Measurements from ENCODE around the gene AQP10. TPM values are rescaled to one million over a fixed set of nuclear protein-coding genes. Genes with fewer than 3 reads are reported as not detected.

Gene AQP10
- total RNA-seq, 1 experiment from 2014 or later, result not detected

GRCh38 chr1:154325583-154326545 lies 5.0 kb downstream of the AQP10 start:
- peak; percentile 84 for DNase-seq (ENCODE audit: low spot score)
- intact Hi-C loops (cut with micrococcal nuclease; ENCODE audit: unreplicated experiment), result no loop called here
- H3K4me1 ChIP-seq (ENCODE audit: insufficient read depth, low read length, poor library complexity, severe bottlenecking), result peaks cover 35% of the 10 kb centered on the region
- TF ChIP-seq EZH2 (IDR thresholded peaks at IDR 0.05; ENCODE audit: borderline replicate concordance, low read depth, low read length, poor library complexity, severe bottlenecking) (no peak), CTCF (conservative IDR thresholded peaks at IDR 0.05; ENCODE audit: low read depth, low read length) (peak; percentile 61)
- no peaks in the 10 kb centered on the region for H3K27me3 ChIP-seq (replicated peaks; ENCODE audit: insufficient read depth, low read depth, low read length, poor library complexity)
- POLR2A ChIA-PET (ENCODE audit: low non-redundant PET), result no interaction called here
- peaks cover 1% of the 10 kb centered on the region for H3K36me3 ChIP-seq (ENCODE audit: insufficient read depth, low read length, poor library complexity, severe bottlenecking)
- peak overlapping the region; percentile 95 for H3K4me3 ChIP-seq (ENCODE audit: low read depth, low read length, poor library complexity, severe bottlenecking)
- BruUV-seq (replicated peaks), result no TSS peak
- CTCF ChIA-PET, result interaction anchor here (0.5 to 1.1 kb wide), 5 partner anchors 9 to 149 kb away, joined by 3 to 9 read pairs (median 4); no protein-coding TSS in a partner anchor
- no peaks in the 10 kb centered on the region for H3K9me3 ChIP-seq (ENCODE audit: low read depth, low read length, poor library complexity, severe bottlenecking)
- H3K27ac ChIP-seq (ENCODE audit: low read depth, low read length, poor library complexity, severe bottlenecking), result peak overlapping the region; percentile 86

DNA sequence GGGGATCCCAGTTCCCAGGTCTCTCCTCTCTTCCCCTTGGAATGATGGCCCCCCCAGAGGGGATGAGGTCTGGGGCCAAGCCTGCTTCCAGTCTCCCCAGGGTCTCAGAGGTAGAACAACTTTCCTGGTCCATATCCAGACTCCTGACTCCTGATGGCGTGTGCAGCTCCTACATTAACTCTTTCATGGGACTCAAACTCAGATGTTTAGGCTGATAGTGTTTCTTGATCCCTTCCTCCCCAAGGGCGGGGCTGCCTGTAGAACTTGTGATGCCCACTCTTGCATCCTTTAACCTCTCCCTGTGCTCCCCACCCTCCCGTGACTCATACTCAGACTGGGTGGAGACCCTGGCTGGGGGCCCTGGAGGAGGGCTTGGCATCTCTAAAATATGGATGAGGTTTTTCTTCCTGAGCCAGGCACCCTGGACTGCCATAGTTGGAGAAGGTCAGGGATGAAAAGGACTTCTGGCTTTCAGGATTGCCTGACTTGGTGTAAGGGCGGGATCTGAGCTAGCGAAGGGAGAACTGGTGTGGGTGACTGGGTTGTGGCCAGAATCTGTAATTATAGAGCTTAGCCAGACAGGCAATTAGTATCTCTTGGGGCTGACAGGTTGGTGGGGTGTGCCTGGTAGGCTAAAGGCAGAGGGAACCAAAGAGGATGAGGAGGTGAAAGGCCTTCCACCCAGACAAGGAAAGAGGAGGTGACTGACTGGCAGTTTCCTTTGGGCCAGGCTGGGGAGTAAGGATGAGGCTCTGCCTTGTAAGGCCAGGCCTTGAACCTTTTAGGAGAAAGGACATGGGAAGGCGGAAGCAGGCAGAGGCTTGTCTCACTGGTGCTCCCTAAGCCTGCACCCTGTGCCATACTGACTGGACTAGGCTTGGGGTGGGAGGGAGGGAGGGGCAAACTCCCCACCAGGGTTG lies 5.9 kb downstream of the AQP10 start:
- ChIA-PET POLR2A (ENCODE audit: low non-redundant PET) (no interaction called here), CTCF (interaction anchor here (0.8 to 1.0 kb wide), 3 partner anchors 8 to 220 kb away, joined by 3 to 9 read pairs (median 3); no protein-coding TSS in a partner anchor)
- no TSS peak for BruUV-seq (replicated peaks)
- Histone ChIP-seq H3K9me3 (ENCODE audit: low read depth, low read length, poor library complexity, severe bottlenecking) (no peaks in the 10 kb centered on the region), H3K27me3 (replicated peaks; ENCODE audit: insufficient read depth, low read depth, low read length, poor library complexity) (no peaks in the 10 kb centered on the region), H3K27ac (ENCODE audit: low read depth, low read length, poor library complexity, severe bottlenecking) (peak overlapping the region; percentile 86), H3K36me3 (ENCODE audit: insufficient read depth, low read length, poor library complexity, severe bottlenecking) (peaks cover 10% of the 10 kb centered on the region), H3K4me1 (ENCODE audit: insufficient read depth, low read length, poor library complexity, severe bottlenecking) (peaks cover 35% of the 10 kb centered on the region), H3K4me3 (ENCODE audit: low read depth, low read length, poor library complexity, severe bottlenecking) (peak overlapping the region; percentile 95)
- TF ChIP-seq CTCF (conservative IDR thresholded peaks at IDR 0.05; ENCODE audit: low read depth, low read length) (no peak; the same call in 1 of the 2 replicates), EZH2 (IDR thresholded peaks at IDR 0.05; ENCODE audit: borderline replicate concordance, low read depth, low read length, poor library complexity, severe bottlenecking) (no peak)
- peak; percentile 18 for DNase-seq (ENCODE audit: low spot score)
- intact Hi-C loops (cut with micrococcal nuclease; ENCODE audit: unreplicated experiment), result no loop called here

Measured in A673 (cell line).